AG04449 (cell line): ENCODE results near the gene LY6G6D.

Experiments
- CTCF ChIA-PET: fragments of 350-600 bp; formaldehyde crosslinking; extraction: SDS; loops from one replicate; lab custom pipeline; 2021; ENCODE audit warnings: antibody characterized with exemption; lab: Yijun Ruan, JAX
- POLR2A ChIA-PET: fragments of 400-600, 350-600 bp; formaldehyde crosslinking; extraction: SDS; loops from one replicate; lab custom pipeline; 2020; ENCODE audit warnings: antibody characterized with exemption, inconsistent platforms; lab: Yijun Ruan, JAX
- DNase-seq: peaks from one replicate; pipeline ENCODE4 v3.0.0-alpha.2; 2010; ENCODE audit warnings: low read depth, low spot score
- H3K4me3 ChIP-seq: 2 replicates; pipeline ENCODE4 v1.5.1; 2011; ENCODE audit warnings: low read depth, mild to moderate bottlenecking, control low read depth, low read length
- TF ChIP-seq, protein P1 (sequence below): IDR thresholded peaks from one replicate; pipeline ENCODE4 v1.5.1; 2011; ENCODE audit warnings: mild to moderate bottlenecking, moderate library complexity, low read length, control low read depth, inconsistent platforms; ENCODE audit not compliant: insufficient read depth; ENCODE audit errors: missing control alignments

Gene LY6G6D, protein sequence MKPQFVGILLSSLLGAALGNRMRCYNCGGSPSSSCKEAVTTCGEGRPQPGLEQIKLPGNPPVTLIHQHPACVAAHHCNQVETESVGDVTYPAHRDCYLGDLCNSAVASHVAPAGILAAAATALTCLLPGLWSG

GRCh38 chr6:31715022-31715958 lies at the start of gene LY6G6D:
LY6G6D (plus strand) TSS chr6:31715348; CDS start chr6:31715356, 8 bp downstream.
- no peak within 1 kb of the TSS for H3K4me3 ChIP-seq
- TF ChIP-seq, protein P1, sequence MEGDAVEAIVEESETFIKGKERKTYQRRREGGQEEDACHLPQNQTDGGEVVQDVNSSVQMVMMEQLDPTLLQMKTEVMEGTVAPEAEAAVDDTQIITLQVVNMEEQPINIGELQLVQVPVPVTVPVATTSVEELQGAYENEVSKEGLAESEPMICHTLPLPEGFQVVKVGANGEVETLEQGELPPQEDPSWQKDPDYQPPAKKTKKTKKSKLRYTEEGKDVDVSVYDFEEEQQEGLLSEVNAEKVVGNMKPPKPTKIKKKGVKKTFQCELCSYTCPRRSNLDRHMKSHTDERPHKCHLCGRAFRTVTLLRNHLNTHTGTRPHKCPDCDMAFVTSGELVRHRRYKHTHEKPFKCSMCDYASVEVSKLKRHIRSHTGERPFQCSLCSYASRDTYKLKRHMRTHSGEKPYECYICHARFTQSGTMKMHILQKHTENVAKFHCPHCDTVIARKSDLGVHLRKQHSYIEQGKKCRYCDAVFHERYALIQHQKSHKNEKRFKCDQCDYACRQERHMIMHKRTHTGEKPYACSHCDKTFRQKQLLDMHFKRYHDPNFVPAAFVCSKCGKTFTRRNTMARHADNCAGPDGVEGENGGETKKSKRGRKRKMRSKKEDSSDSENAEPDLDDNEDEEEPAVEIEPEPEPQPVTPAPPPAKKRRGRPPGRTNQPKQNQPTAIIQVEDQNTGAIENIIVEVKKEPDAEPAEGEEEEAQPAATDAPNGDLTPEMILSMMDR: no peak
- DNase-seq: no peak
- CTCF ChIA-PET: interaction anchor here (3.0 kb wide), 1 partner anchor 14 kb away, joined by 12 read pairs; the partner anchor contains the start of gene DDAH2
- POLR2A ChIA-PET: interaction anchor here (0.6 kb wide), 1 partner anchor 92 kb away, joined by 6 read pairs; no protein-coding TSS in a partner anchor

DNA sequence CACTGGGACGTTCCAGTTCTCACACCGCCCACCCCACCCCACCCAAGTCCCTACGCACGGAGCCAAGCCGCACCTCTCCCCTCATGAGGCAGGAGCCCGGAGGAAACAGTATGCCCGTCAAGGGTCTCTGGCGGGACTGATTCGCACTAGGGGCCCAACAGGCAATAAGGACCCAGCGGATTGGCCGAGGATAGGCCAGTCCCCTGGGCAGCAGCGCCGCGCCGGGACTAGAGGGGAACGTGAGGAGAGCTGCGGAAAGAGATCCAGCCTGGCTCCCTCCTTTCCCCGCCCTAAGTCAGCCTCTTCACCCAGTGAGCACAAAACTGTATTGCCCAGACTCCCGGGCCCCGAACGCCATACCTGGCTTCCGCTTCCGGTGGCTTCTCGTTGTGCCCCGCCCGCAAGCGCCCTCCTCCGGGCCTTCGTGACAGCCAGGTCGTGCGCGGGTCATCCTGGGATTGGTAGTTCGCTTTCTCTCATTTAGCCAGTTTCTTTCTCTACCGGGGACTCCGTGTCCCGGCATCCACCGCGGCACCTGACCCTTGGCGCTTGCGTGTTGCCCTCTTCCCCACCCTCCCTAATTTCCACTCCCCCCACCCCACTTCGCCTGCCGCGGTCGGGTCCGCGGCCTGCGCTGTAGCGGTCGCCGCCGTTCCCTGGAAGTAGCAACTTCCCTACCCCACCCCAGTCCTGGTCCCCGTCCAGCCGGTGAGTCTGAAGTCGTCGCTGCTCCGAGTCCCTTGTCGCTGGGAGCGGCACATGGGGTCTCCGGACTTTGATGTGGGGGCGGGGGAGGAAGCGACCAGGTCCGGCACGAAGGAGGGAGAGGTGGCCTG lies 49.4 kb upstream of the LY6G6D start, which contains the start of gene CSNK2B:
CSNK2B (plus strand) TSS at position 580 of the 836 bp plus-strand sequence. CDS start 752 bp downstream, outside the sequence.
- H3K4me3 ChIP-seq: peak within 1 kb of the TSS; percentile 98
- ChIA-PET CTCF (interaction anchor here (1.0 kb wide), 1 partner anchor 104 kb away, joined by 4 read pairs; no protein-coding TSS in a partner anchor), POLR2A (interaction anchor here (1.8 to 3.5 kb wide), 3 partner anchors 13 to 162 kb away, joined by 5 to 31 read pairs (median 7); partner anchors contain the start of genes ABHD16A, BAG6 and HSPA1B)
- no peak for DNase-seq
- TF ChIP-seq, protein P1: no peak

DNA sequence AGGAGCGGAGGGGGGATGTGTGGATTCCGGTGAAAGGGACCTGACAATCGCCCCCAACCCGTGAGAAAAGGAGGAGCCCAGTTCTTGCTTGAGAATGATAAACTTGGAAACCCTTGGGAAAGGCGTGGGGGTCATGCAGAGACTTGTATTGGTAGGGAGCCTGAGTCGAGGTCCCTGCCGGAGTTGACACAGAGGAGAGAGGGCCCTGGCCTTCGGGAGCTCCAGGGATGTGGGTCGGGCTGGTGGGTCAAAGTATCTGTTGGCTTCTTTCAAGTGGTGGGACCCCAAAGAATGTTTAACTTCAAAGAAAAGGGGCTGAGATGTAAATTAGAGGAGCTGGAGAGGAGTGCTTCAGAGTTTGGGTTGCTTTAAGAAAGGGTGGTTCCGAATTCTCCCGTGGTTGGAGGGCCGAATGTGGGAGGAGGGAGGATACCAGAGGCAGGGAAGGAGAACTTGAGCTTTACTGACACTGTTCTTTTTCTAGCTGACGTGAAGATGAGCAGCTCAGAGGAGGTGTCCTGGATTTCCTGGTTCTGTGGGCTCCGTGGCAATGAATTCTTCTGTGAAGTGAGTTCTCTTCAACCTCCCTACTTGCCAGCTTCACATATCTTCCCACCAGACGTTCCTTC lies 48.7 kb upstream of the LY6G6D start:
- ChIA-PET CTCF (interaction anchor here (0.7 to 1.0 kb wide), 3 partner anchors 24 to 125 kb away, joined by 3 to 4 read pairs (median 4); no protein-coding TSS in a partner anchor), POLR2A (interaction anchor here (0.8 to 1.9 kb wide), 2 partner anchors 15 to 161 kb away, joined by 3 to 5 read pairs; partner anchors contain the start of gene HSPA1B)
- peak overlapping the region; percentile 98 for H3K4me3 ChIP-seq
- TF ChIP-seq, protein P1: no peak
- no peak for DNase-seq

GRCh38 chr6:31669676-31670075 lies 45.5 kb upstream of the LY6G6D start, which contains the start of gene LY6G5B:
LY6G5B (plus strand) TSS chr6:31669976; CDS start chr6:31670951, 975 bp downstream.
- H3K4me3 ChIP-seq: no peak within 1 kb of the TSS
- CTCF ChIA-PET: interaction anchor here (0.9 to 1.5 kb wide), 2 partner anchors 9 to 18 kb away, joined by 3 to 4 read pairs; partner anchors contain the start of gene C6orf47
- TF ChIP-seq, protein P1: no peak
- no peak for DNase-seq
- POLR2A ChIA-PET: no interaction called here

GRCh38 chr6:31676322-31676903 lies 38.7 kb upstream of the LY6G6D start:
- ChIA-PET POLR2A (no interaction called here), CTCF (interaction anchor here (1.1 kb wide), 1 partner anchor 276 kb away, joined by 5 read pairs; no protein-coding TSS in a partner anchor)
- TF ChIP-seq, protein P1: no peak
- no peak overlapping the region for H3K4me3 ChIP-seq
- no peak for DNase-seq
